HCEC 1CT (cell line): ENCODE measurements around the gene ZRANB3.
A peak's percentile ranks its signal among the peaks of the same experiment; 100 is the strongest.
"Not testable (repeated sequence)": the region's sequence is repeated elsewhere in the genome, so short reads cannot be mapped to it uniquely, and the experiment has no call there.

Experiments
- DNase-seq: peaks from one replicate; pipeline ENCODE4 v3.0.0-alpha.2; 2017

The ZRANB3 gene

GRCh38 chr2:135121016-135121657 lies 409.9 kb downstream of the ZRANB3 start:
- no peak for DNase-seq

- no peak for DNase-seq
Measured at GRCh38 chr2:135119582-135119981, 411.4 kb downstream of the ZRANB3 start.

DNA sequence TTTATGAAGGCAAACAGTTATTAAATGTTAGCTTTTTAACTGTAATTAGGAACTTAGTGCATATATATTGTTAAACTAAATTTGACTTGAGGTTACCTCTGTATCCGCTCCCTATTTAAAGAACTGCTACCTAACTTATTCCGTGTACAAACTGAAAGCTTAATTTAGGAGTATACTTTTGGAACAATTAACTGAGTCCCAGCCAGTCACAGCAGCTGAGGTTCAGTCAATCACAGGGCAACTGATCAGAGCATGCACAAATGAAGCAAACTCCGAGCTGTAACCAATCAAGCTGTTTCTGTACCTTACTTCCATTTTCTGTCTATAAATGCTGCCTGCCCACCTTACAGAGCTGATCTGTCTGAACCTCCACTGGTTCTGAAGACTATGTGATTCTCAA lies 417.7 kb downstream of the ZRANB3 start:
- no peak for DNase-seq

DNA sequence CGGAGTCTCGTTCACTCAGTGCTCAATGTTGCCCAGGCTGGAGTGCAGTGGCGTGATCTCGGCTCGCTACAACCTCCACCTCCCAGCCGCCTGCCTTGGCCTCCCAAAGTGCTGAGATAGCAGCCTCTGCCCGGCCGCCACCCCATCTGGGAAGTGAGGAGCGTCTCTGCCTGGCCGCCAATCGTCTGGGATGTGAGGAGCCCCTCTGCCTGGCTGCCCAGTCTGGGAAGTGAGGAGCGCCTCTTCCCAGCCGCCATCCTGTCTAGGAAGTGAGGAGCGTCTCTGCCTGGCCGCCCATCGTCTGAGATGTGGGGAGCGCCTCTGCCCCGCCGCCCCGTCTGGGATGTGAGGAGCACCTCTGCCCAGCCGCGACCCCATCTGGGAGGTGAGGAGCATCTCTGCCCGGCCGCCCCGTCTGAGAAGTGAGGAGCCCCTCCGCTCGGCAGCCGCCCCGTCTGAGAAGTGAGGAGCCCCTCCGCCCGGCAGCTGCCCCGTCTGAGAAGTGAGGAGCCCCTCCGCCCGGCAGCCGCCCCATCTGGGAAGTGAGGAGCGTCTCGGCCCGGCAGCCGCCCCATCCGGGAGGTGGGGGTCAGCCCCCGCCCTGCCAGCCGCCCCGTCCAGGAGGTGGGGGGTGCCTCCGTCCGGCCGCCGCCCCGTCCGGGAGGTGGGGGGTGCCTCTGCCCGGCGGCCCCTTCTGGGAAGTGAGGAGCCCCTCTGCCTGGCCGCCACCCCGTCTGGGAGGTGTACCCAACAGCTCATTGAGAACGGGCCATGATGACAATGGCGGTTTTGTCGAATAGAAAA lies 425.3 kb downstream of the ZRANB3 start:
- not testable (repeated sequence) for DNase-seq

DNA sequence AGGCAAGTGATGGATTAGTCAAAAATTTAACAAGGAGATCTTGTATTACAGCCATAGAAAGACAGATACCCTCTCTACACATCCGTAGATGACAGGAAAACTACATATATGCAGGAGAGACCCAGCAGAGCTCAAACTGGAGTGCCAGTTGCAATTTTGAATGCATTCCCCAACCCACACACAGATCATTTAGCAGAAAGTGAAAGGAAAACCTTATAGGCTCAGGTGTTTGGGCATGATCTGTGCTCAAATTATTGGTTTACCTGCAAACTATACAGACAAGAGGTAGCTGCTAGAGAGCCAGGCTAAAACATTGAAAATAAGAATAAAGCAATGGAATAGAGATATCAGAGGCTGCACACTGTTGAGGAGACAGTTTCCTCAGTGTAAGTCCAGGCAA lies 427.2 kb downstream of the ZRANB3 start:
- no peak for DNase-seq

GRCh38 chr2:135099802-135100483 lies 431.1 kb downstream of the ZRANB3 start:
- no peak for DNase-seq

DNA sequence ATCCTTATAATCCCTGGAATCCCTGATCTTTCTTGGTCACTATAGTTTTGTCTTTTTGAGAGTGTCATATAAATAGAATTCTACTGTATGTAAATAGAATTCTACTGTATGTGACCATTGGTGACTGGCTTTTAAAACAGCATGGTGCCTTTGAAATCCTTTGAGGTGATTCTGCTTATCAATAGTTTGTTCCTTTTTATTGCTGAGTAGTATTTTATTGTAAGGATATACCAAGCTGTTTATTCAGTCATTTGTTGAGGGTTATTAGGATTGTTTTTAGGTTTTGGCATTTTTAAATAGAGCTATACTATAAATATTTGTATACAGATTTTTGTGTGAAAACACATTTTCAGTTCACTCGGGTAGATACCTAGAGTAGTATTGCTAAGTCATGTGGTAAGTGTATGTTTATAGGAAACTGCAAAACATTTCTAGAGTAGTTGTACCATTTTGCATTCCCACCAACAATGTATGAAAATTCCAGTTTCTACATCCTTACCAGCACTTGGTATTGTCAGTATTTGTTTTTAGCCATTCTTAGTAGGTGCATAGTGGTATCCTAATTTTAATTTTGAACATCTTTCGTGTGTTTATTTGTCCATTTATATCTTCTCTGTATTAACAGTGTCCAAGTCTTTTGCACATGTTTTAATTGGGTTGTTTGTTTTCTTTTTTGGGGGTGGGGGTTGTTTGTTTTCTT lies 433.3 kb downstream of the ZRANB3 start:
- DNase-seq, result no peak

DNA sequence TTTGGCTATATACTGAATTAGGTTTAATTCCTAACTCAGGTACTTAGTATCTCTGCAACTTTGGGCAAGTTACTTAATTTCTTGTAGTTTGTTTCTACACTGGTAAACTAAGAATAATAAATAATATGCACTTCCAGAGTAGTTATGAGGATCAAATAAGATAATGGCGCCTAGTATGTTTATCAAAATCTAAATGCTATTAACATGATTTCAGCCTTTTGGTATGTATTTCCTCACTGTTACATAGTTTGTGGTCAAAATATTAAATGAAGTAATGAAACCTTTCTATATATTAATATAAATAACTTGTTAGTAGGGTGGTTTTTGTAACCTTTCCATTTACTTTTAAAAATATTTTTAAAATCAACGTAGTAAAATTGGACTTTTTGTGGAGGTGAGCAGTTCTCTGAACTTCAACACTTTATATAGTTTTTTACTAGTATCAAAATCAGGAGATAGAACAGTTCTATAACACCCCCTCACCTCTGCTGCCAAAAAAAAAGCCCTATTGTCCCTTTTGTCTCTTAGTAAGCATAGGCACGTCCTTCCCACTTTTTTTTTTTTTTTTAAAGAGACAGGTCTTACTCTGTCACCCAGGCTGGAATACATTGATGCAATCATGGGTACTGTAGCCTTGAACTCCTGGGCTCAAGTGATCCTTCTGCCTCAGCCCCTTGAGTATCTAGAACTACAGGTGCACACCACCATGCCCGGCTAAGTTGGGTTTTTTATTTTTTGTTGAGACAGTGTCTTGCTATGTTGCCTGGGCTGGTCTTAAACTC lies 434.2 kb downstream of the ZRANB3 start:
- DNase-seq, result peak; percentile 58

GRCh38 chr2:135095591-135095990 lies 435.4 kb downstream of the ZRANB3 start:
- no peak for DNase-seq

DNA sequence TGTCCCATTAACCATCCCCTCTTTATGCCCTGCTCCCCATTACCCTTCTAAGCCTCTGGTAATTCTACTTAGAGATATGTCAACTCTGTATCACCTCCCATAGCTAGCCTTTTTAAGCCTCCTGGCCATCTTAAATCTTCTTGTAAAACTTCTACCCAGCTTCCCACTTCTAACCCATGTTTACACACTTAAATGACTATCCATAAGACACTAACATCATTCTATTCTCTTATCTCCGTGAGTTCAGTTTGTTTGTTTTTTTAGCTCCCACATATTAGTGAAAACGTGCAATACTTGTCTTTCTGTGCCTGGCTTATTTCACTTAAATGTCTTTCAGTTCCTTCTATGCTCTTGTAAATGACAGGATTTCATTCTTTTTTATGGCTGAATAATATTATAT lies 436.5 kb downstream of the ZRANB3 start:
- no peak for DNase-seq

- DNase-seq, result no peak
Measured at GRCh38 chr2:135093670-135094330, 437.2 kb downstream of the ZRANB3 start.

- DNase-seq, result no peak
Measured at GRCh38 chr2:135093193-135093592, 437.8 kb downstream of the ZRANB3 start.

DNA sequence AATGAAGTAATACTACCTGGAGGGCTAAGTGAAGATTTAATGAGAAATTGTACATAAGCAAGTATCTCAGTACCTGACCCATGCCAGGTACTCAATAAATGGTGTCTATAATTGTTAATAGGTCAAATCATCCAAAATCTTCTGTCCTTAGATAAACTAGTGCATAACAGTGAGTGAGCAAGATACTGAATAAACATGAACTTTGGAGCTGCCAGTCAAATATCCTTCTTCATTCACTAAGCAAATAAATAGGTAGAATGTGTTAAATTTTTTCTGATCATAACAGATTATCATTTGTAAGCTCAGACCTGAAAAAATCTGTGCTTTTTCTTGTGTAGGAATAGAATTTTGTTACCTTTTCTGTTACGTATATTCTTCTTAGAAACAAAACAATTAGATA lies 439.3 kb downstream of the ZRANB3 start:
- no peak for DNase-seq

- not testable (repeated sequence) for DNase-seq
Measured at GRCh38 chr2:135089597-135089996, 441.4 kb downstream of the ZRANB3 start.
